A549 (cell line): ENCODE data around the gene VIPR2. TPM values are rescaled to one million over a fixed set of nuclear protein-coding genes. Genes with fewer than 3 reads are reported as not detected.

Source experiments
- ATAC-seq, 2 experiments: fragments of 200-7000 bp in 1 of 2; fragments of >200 bp in 1 of 2; cut with Nextera tagmentation in 1 of 2; cut with Tn5 transposase in 1 of 2; 3 replicates each; pipeline versions ENCODE4 v1.8.0 to v1.9.1; 2018 to 2020; ENCODE audit warnings: mild to moderate bottlenecking in 1 of 2, moderate library complexity in 1 of 2
- CTCF ChIA-PET: fragments of 300-600 bp; sonication (Branson Sonifier 250); formaldehyde crosslinking; extraction: SDS; loops from one replicate; lab custom pipeline; 2021; ENCODE audit warnings: antibody characterized with exemption, inconsistent platforms; lab: Yijun Ruan, JAX
- POLR2A ChIA-PET: fragments of 350-600 bp; formaldehyde crosslinking; extraction: SDS; loops from one replicate; lab custom pipeline; 2021; ENCODE audit warnings: antibody characterized with exemption, inconsistent platforms; lab: Yijun Ruan, JAX
- DNase-seq, 2 experiments: peaks; one replicate each; pipeline versions ENCODE4 v3.0.0 to v3.0.0-alpha.2; 2011 to 2016; ENCODE audit warnings: low read depth in 1 of 2, low spot score in 1 of 2
- FAIRE-seq: peaks from 2 replicates; lab custom pipeline; 2011; peaks lifted over from hg19 to GRCh38; lab: Jason Lieb, UNC
- H3K27ac ChIP-seq, 2 experiments: fragments of >200 bp; sonication (Bioruptor Twin); formaldehyde crosslinking; 3 replicates each; pipeline ENCODE4 v1.5.1; 2016 to 2017
- H3K4me1 ChIP-seq: fragments of >200 bp; sonication (Bioruptor Twin); formaldehyde crosslinking; 3 replicates; pipeline ENCODE4 v1.6.1; 2016
- H3K4me2 ChIP-seq: fragments of >200 bp; sonication (Bioruptor Twin); formaldehyde crosslinking; 3 replicates; pipeline ENCODE4 v1.6.1; 2016
- H3K4me3 ChIP-seq: fragments of >200 bp; sonication (Bioruptor Twin); formaldehyde crosslinking; 3 replicates; pipeline ENCODE4 v1.5.1; 2016
- H3K9me3 ChIP-seq: fragments of >200 bp; sonication (Bioruptor Twin); formaldehyde crosslinking; 3 replicates; pipeline ENCODE4 v1.6.1; 2016
- BCL3 ChIP-seq: fragments of >200 bp; sonication (Bioruptor Twin); formaldehyde crosslinking; IDR thresholded peaks from 3 replicates; pipeline ENCODE4 v1.6.1; 2016
- E2F6 ChIP-seq: IDR thresholded peaks from 2 replicates; pipeline ENCODE4 v1.6.1; 2012; ENCODE audit warnings: low read depth, borderline replicate concordance
- EHMT2 ChIP-seq: fragments of 200-600 bp; sonication (generic); IDR thresholded peaks from 2 replicates; pipeline ENCODE4 v1.6.1; 2016; ENCODE audit warnings: antibody characterized with exemption, low read depth, mild to moderate bottlenecking, moderate library complexity
- ELK1 ChIP-seq: fragments of 150-350 bp; IDR thresholded peaks from 2 replicates; pipeline ENCODE4 v1.6.1; 2014; ENCODE audit warnings: low read depth, mild to moderate bottlenecking, low read length
- FOSB ChIP-seq: fragments of 250-450 bp; sonication (Bioruptor Pico); IDR thresholded peaks from 2 replicates; pipeline ENCODE4 v1.5.0; 2020; ENCODE audit warnings: mild to moderate bottlenecking, moderate library complexity
- HDAC2 ChIP-seq: fragments of 200-600 bp; sonication (generic); IDR thresholded peaks from 2 replicates; pipeline ENCODE4 v1.6.1; 2016
- HOXB13 ChIP-seq: fragments of 250-450 bp; sonication (Bioruptor Pico); IDR thresholded peaks from 2 replicates; pipeline ENCODE4 v1.5.0; 2020; ENCODE audit warnings: low read depth, mild to moderate bottlenecking, moderate library complexity
- JUNB ChIP-seq: fragments of >200 bp; sonication (Bioruptor Twin); formaldehyde crosslinking; IDR thresholded peaks from 2 replicates; pipeline ENCODE4 v1.6.1; 2016
- MAFK ChIP-seq: fragments of 450-650 bp; IDR thresholded peaks from 2 replicates; pipeline ENCODE4 v1.6.1; 2014; ENCODE audit not compliant: partially characterized antibody
- MAX ChIP-seq: IDR thresholded peaks from 2 replicates; pipeline ENCODE4 v1.6.1; 2012
- MYC ChIP-seq: IDR thresholded peaks from 2 replicates; pipeline ENCODE4 v1.6.1; 2012; ENCODE audit warnings: mild to moderate bottlenecking, inconsistent platforms, low read length, improper control_type of control experiment, borderline replicate concordance
- NFE2L2 ChIP-seq: fragments of 150-350 bp; conservative IDR thresholded peaks from 2 replicates; pipeline ENCODE4 v1.6.1; 2014; ENCODE audit warnings: low read length
- NR3C1 ChIP-seq: fragments of >200 bp; sonication (Bioruptor Twin); formaldehyde crosslinking; IDR thresholded peaks from 3 replicates; pipeline ENCODE4 v1.6.1; 2017
- PBX3 ChIP-seq: IDR thresholded peaks from 2 replicates; pipeline ENCODE4 v1.6.1; 2012
- PHF8 ChIP-seq: fragments of 200-600 bp; sonication (generic); IDR thresholded peaks from 2 replicates; pipeline ENCODE4 v1.6.1; 2016; ENCODE audit warnings: low read depth, mild to moderate bottlenecking, antibody characterized with exemption, moderate library complexity, borderline replicate concordance
- RNF2 ChIP-seq: fragments of 200-600 bp; sonication (generic); IDR thresholded peaks from 2 replicates; pipeline ENCODE4 v1.6.1; 2016; ENCODE audit warnings: low read depth, mild to moderate bottlenecking, antibody characterized with exemption, moderate library complexity, borderline replicate concordance
- ZNF302 ChIP-seq: fragments of 250-450 bp; sonication (Bioruptor Pico); IDR thresholded peaks from 2 replicates; pipeline ENCODE4 v1.9.0; 2021; ENCODE audit warnings: inconsistent platforms, mild to moderate bottlenecking, moderate library complexity
- WGBS: methylation state at CpG from one replicate; pipeline ENCODE4 v1.1.6; 2017; ENCODE audit errors: missing lambda C conversion rate; 5-methylcytosine and 5-hydroxymethylcytosine counted together
- polyA plus RNA-seq, 4 experiments: library from polyadenylated mRNA; depleted of rRNA in 3 of 4; stranded (reverse); fragments of >200 nt; fragmentation: RNase III in 1 of 4; extraction: RNeasy Plus Mini Kit Qiagen cat#74134 plus additional on column Dnase treatment in 1 of 4; gene quantifications; 2 replicates in 3 of 4; 3 replicates in 1 of 4; pipeline ENCODE4 v1.2.3, GENCODE V29; 2011 to 2017
- TF ChIP-seq, protein P1 (sequence below): fragments of >200 bp; sonication (Bioruptor Twin); formaldehyde crosslinking; IDR thresholded peaks from 3 replicates; pipeline ENCODE4 v1.5.1; 2016

The VIPR2 gene
- polyA plus RNA-seq, 2 of the 4 experiments (the other 2 are of a cell fraction): not detected

GRCh38 chr7:158996214-158997109, 148.2 kb downstream of the VIPR2 start:
- no peak for FAIRE-seq
- 90% methylated on average over 38 of the region's 47 CpGs for WGBS
- no peak for DNase-seq

DNA sequence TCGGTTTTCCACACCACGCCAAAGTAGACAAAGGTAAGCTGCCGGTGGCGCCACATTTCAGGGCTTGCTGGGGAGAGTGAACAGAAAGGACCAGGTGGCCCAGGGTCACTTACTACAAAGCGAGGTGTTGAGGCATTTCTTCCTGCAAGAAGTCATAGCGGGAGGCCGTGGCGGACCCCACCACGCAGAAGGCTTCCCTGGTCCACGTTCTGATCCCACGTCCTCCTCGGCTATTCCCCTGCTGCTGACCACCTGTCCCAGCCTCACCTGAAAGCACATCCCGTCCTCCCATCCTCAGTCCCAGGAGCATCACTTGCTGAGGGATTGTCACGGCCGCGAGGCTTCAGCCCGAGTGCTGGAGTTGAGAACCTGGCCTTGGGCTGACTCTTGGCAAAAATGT, 149.2 kb downstream of the VIPR2 start:
- H3K4me1 ChIP-seq: 0 out of 3 replicates have a peak, but pooled peaks cover 3% of the 10 kb centered on the region
- peaks cover 9% of the 10 kb centered on the region; the same call in 2 of the 3 replicates for H3K9me3 ChIP-seq
- no peak overlapping the region for H3K4me3 ChIP-seq
- DNase-seq: no peak
- CTCF ChIA-PET: no interaction called here
- POLR2A ChIA-PET: no interaction called here
- H3K4me2 ChIP-seq: no peak overlapping the region
- no peak for TF ChIP-seq MAX
- TF ChIP-seq ZNF302 (CRISPR knock-in tag): no peak
- no peak for TF ChIP-seq BCL3
- no peak for TF ChIP-seq FOSB
- TF ChIP-seq, all 56 proteins: peak for 0
- no peak overlapping the region for H3K27ac ChIP-seq
- ATAC-seq: no peak
- 79% methylated on average over 17 of the region's 17 CpGs for WGBS
- FAIRE-seq: no peak

More at GRCh38 chr7:158996214-158997109, 148.2 kb downstream of the VIPR2 start:
- POLR2A ChIA-PET: no interaction called here
- H3K4me2 ChIP-seq: no peak overlapping the region
- CTCF ChIA-PET: no interaction called here
- ATAC-seq: peak in 1 of 2 experiments; percentile 35; a peak in 3 of 6 replicates
- no peak overlapping the region for H3K4me3 ChIP-seq
- no peak overlapping the region for H3K27ac ChIP-seq
- no peak for TF ChIP-seq MAFK
- no peak for TF ChIP-seq E2F6
- TF ChIP-seq PBX3: no peak
- peaks cover 9% of the 10 kb centered on the region; the same call in 2 of the 3 replicates for H3K9me3 ChIP-seq
- H3K4me1 ChIP-seq: 0 out of 3 replicates have a peak, but pooled peaks cover 3% of the 10 kb centered on the region

GRCh38 chr7:158994687-158995086, 150.0 kb downstream of the VIPR2 start:
- peaks cover 9% of the 10 kb centered on the region; the same call in 2 of the 3 replicates for H3K9me3 ChIP-seq
- DNase-seq (no peak), ATAC-seq (no peak), FAIRE-seq (no peak)
- 36% methylated on average over 6 of the region's 6 CpGs for WGBS
- ChIA-PET POLR2A (no interaction called here), CTCF (no interaction called here)
- no peak overlapping the region for H3K27ac ChIP-seq
- TF ChIP-seq RNF2 (no peak), JUNB (no peak), MAX (no peak), HDAC2 (no peak), NR3C1 (no peak), MYC (no peak), PBX3 (no peak), NFE2L2 (no peak), ELK1 (no peak), EHMT2 (no peak), PHF8 (no peak), FOSB (no peak), HOXB13 (no peak)
- TF ChIP-seq, protein P1, sequence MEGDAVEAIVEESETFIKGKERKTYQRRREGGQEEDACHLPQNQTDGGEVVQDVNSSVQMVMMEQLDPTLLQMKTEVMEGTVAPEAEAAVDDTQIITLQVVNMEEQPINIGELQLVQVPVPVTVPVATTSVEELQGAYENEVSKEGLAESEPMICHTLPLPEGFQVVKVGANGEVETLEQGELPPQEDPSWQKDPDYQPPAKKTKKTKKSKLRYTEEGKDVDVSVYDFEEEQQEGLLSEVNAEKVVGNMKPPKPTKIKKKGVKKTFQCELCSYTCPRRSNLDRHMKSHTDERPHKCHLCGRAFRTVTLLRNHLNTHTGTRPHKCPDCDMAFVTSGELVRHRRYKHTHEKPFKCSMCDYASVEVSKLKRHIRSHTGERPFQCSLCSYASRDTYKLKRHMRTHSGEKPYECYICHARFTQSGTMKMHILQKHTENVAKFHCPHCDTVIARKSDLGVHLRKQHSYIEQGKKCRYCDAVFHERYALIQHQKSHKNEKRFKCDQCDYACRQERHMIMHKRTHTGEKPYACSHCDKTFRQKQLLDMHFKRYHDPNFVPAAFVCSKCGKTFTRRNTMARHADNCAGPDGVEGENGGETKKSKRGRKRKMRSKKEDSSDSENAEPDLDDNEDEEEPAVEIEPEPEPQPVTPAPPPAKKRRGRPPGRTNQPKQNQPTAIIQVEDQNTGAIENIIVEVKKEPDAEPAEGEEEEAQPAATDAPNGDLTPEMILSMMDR: no peak
- H3K4me3 ChIP-seq: no peak overlapping the region
- no peak overlapping the region for H3K4me2 ChIP-seq
- 0 out of 3 replicates have a peak, but pooled peaks cover 3% of the 10 kb centered on the region for H3K4me1 ChIP-seq
